Fibroblast of peridontal ligament (primary cell): ENCODE measurements around the gene ELMO1.

Experiments used
- DNase-seq: peaks from one replicate; pipeline ENCODE4 v3.0.0-alpha.2; 2010; ENCODE audit errors: extremely low read depth

Gene ELMO1

GRCh38 chr7:37344886-37345579, 103.6 kb downstream of the ELMO1 start:
- DNase-seq, result no peak

DNA sequence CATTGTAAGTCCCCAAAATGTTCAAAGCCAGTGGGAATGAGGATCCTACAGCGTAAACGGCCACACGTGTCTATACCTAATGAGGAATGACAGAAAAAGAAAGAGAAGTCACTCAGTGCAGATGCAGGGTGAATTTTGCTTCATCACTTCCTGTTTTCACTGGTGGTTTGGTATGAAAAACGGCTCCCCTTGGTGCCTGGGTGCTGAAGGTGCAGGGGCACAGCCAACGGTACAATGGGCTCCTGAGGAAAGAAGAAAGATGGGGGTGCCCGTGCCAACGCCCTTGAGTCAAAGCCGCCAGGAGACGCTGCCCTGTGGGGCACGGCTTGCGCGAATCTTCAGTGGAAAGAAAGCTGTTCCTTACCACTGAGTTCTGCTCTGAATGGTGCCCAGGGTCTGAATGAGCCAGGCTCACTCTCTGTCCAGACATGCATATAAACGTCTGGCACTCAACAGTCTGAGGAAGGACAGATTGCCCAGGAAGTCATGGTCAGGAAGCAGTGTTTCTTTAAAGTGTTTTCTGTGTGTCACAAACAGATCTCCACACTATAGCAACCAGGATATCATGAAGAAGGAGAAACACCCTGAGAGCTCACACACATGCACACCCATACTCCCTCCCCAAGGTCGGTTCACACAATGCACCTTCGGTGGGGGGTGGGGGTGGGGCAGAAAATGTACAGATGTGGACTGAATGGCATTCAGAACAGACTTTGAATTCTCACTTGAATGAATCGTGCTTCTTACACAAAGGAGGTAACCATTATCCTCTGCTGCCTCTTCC, 105.8 kb downstream of the ELMO1 start:
- DNase-seq, result no peak

DNA sequence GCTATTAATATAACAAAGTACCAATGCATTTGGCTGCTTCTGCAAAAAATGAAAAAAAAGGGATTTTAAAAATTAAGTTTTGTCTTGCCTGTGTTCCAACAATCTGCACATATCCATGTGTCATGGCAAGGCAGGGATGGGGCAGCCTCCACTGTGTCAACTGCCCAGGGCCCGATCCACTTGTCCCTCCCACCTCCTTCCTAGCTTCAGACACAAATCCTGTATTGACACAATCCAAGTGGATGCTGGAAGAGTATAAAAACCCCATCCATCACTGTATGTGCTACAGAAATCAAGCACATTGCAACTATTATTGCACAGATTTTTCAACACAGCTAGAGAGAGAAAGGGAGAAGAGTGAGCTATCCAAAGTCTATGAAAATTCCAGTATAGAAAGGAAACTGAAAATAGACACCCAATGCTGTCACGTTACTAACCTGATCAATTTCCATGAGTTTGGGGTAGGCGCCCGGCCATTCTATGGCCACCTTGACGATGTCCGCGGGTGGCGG, 106.4 kb downstream of the ELMO1 start:
- DNase-seq, result no peak

DNA sequence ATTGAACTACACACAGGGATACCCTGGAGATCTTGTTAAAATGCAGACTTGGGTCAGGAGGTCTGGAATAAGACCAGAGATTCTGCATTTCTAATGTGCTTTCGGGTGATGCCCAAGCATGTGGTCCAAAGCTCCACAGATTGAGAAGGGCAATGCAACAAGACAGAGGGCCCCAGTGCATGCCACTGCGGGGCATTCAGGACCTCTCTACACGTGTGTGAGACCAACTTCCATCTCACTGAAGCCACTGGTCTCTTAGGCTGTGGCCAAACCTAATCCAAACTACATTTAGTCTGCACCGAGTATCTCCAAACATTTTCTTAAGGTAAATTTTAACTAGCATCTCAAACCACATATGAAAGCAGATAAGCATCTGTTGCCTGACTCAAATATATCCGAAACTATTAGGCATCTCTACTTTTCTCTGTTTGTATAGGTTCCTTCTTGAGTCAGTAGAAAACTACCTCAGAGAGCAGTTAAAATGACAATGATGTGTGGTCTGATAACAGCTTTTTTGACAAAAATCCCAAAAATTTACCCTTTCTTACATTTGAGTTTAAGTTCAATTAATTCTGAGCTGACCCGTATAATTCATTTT, 107.5 kb downstream of the ELMO1 start:
- no peak for DNase-seq

- DNase-seq, result no peak
These were observed 109.7 kb downstream of the ELMO1 start for GRCh38 chr7:37338966-37339365.

DNA sequence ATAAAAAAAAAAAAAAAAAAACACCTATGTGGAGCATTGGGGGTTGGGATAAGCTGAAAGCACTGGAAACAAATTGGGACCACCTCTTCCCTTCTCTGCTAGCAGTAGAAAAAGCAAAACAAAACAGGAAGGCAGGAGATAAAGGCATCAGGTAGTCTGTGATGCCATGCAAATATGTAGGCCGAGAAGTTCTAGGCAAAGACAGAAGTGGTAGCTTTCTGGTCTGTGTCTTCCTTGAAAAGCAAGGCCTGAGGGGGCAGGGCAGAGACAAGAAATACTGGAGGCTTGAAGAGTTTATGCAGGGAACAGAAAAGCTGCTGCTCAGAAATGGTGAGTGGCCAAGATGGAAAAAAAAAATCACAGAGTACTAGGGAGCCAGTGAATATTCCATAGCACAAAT, 111.1 kb downstream of the ELMO1 start:
- DNase-seq, result no peak

DNA sequence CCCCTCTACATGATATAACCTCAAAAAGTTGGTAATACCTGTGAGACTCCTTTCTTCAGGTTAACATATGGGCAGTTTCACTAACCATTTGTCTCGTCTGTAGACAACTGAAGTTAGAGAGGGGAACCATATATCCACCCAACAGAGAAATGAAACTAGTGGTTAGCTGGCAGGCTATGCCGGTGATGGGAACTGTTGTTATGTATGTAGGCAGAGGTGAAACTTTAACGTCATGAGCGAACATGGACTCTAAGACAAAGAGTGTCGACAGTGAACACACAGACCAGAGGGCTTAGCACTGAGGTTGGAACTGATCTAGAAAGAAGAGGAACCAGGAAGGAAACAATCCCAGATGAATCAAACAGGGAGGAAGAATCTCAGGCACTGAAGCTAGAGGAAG, 112.4 kb downstream of the ELMO1 start:
- no peak for DNase-seq

DNA sequence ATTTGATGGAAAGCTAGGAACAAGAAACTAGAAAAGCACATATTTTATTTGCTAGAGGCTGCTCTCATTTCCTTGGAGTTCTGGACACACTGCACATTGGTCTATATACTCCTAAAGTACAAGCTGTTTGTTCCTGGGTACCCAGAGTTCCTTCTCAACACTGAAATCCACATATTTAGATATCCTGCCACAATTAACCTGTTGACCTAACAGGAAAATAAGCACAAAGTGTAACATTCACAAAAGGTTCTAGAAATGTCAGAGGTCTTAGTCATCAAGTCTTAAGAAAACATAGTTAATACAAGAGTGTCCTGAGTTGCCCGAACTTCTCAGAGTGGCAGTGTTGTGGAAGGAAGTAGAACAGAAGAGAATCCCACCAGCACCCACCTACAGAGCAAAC, 115.6 kb downstream of the ELMO1 start:
- no peak for DNase-seq

GRCh38 chr7:37332243-37333016, 116.2 kb downstream of the ELMO1 start:
- DNase-seq, result no peak

DNA sequence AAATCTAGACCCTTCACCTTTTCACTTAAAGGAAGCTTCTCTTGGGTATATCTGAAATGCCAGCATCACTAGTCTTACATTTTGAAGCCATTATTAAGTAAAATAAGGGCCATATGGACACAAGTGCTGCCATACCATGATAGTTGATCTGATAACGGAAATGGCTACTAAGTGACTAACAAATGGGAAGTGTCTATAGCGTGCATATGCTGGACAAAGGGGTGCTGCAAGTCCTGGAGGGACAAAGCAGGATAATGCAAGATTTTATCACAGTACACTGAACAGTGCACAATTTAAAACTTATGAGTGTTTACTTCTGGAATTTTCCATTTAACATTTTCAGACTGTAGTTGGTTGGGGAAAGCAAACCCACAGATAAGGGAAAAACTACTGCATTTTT, 117.9 kb downstream of the ELMO1 start:
- no peak for DNase-seq

- no peak for DNase-seq
These were observed 118.7 kb downstream of the ELMO1 start for GRCh38 chr7:37329940-37330339.

GRCh38 chr7:37327288-37327687, 121.4 kb downstream of the ELMO1 start:
- DNase-seq, result no peak

DNA sequence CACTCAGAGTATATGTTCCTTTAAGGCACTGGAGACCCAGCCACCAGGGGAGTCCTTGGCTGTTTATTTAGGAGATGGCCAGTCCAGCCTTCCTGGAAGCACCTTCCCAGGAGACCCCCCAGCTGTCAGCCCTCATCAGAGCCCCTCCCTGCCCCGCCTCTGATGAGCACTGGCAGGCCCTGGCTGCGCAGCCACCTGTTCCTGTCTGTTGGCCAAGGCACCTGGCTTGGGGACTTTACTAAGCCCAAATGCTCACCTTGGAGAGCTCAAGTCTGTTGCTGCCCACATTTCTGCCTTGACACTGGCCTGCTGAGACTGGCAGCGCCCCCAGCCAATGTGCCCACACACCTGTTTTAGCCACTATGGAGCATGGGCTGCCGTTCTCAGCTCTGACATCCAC, 124.7 kb downstream of the ELMO1 start:
- no peak for DNase-seq

GRCh38 chr7:37322831-37323230, 125.8 kb downstream of the ELMO1 start:
- DNase-seq, result no peak

GRCh38 chr7:37320848-37321468, 127.7 kb downstream of the ELMO1 start:
- DNase-seq, result no peak

- DNase-seq, result no peak
These were observed 128.4 kb downstream of the ELMO1 start for GRCh38 chr7:37320140-37320847.

DNA sequence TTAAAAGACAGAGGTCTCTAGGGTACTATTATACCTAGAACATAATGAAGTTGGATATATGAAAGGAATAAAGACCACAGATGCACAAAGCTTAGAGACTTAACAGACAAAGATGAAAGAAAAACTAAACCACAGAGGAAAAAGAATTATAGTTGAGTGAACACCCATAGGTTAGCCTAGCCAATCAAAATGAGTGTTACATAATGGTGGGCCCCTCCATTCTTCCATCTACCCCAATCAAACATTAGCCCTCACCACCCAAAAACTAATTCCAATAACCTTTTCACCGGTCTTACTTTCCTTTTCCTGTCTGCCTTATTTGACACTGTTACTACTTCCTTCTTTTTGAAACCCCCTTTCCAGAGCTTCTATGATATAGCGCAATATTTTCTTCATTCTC, 130.1 kb downstream of the ELMO1 start:
- no peak for DNase-seq

DNA sequence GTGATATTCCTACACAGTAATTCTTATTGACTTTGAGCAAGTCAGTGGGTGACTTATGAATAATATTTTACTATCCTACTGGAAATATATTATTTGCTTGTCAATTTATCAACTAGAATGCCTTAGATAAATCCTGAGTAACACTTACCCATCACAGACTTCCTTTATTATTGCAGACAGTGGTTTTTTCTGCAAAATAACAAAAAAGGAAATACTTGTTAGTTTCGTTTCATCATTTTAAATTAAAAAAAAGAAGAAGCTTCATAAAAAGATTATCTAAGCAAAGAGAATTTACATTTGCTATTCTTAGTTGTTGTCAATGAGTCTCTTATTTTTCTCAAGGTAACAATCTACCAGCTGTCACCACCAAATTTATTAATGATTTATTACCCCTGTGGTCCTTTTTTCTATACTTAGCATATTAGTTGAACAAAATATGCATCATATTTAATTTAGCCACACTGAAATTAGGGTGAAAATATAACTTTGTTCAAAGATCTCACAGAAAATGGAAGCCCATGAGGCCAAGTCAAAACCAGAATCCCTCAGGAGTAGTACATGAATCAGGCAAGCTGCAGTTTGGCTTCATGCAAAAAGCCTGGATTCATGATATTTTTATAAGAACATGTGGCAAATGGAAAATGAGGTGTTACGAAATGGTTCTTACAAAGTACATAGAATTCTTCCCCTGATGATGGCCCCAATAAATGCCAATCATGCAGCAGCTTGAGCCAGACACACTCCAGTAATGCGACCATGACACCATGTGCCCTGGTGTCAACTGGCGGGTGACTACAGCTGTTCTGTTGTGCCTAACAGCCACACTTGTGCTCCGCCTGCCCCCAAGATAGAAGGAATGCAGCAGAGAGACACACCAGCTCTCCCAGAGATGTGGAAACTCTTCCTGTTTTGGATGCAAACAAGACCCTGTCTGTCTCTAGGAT, 132.6 kb downstream of the ELMO1 start:
- DNase-seq, result no peak

DNA sequence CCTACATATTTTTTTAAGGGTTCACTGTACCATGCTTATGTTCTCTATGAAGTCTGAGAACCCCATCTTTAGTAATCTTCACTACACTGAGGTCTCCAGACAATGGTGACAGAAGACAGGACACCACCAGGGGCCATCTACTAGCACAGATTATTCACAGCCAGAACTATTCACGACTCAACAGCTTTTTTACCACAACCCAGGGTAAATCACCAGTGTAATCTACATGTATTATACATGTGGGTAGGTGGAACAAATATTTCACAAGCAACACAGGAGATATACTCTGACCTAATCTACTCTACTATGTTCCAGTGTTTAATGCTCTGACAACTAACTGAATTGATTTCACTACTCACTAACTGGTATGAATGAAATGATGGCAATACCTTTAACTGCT, 136.1 kb downstream of the ELMO1 start:
- DNase-seq, result no peak

DNA sequence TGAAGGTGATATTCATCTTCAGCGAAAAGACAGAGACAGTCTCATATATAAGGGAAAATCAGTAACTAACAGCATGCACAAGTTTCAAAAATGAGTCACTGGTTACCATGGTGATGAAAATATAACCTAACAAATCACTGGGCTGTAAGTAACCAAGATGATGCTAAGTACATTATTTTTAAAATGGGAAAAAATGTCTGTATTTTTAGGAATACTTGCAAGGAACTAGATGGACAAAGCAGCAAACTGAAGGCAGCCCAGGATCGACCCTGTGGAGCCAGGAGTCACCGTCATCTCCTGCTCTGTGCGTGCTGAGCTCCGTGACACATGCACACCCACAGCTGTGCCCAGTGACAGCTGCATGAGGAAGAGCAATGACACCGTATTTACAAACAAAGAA, 137.3 kb downstream of the ELMO1 start:
- DNase-seq, result peak; percentile 1
